Colonic mucosa (tissue), 4 donors: Measurements from ENCODE around the gene ZBTB38. TPM values are rescaled to one million over a fixed set of nuclear protein-coding genes. Genes with fewer than 3 reads are reported as not detected.

Experiments used
- DNase-seq: peaks from one replicate; pipeline ENCODE4 v3.0.0-alpha.2; 2020
- H3K27ac ChIP-seq: fragments of 200-600 bp; one replicate; pipeline ENCODE4 v1.8.0; 2021
- H3K27me3 ChIP-seq: fragments of 200-600 bp; one replicate; pipeline ENCODE4 v1.8.0; 2021
- H3K36me3 ChIP-seq: fragments of 200-600 bp; one replicate; pipeline ENCODE4 v1.8.0; 2021
- H3K4me1 ChIP-seq: fragments of 200-600 bp; one replicate; pipeline ENCODE4 v1.8.0; 2021; ENCODE audit warnings: mild to moderate bottlenecking
- H3K4me3 ChIP-seq: fragments of 200-600 bp; one replicate; pipeline ENCODE4 v1.8.0; 2021
- H3K9ac ChIP-seq, 2 donors: one replicate each; pipeline ENCODE4 v1.7.0; 2013; ENCODE audit warnings: control low read depth in 2 of 2, low read depth in 2 of 2, low read length in 2 of 2
- H3K9me3 ChIP-seq: fragments of 200-600 bp; one replicate; pipeline ENCODE4 v1.8.0; 2021
- CTCF ChIP-seq: fragments of 200-600 bp; IDR thresholded peaks from one replicate; pipeline ENCODE4 v1.8.0; 2022; ENCODE audit warnings: antibody characterized with exemption, mild to moderate bottlenecking
- intact Hi-C: fragments of 100-400 bp; cut with DNase I; formaldehyde crosslinking; loops from one replicate; pipeline ENCODE4 v1.14.1; 2022
- total RNA-seq, 2 donors: library from RNA; stranded (reverse); fragmentation: NEBNext Ultra II Directional in 1 of 2; extraction: Animal tissue kit (Norgen Biotek cat#: 25700) in 1 of 2; gene quantifications; one replicate each; pipeline ENCODE4 v1.2.1, GENCODE V29; 2021
- donor health status: healthy.
- donor health status: DM: no; HTN: no; CAD: no.
- donor health status: DM: no; HTN: no; CAD: no.

Gene ZBTB38
- total RNA-seq, 2 donors from 2014 or later = 95.5 to 112 TPM

GRCh38 chr3:141331377-141332318 lies 36.7 kb upstream of the ZBTB38 start:
- intact Hi-C loops = no loop called here
- no peak for TF ChIP-seq CTCF
- Histone ChIP-seq H3K4me1 (peaks cover 17% of the 10 kb centered on the region), H3K9ac (peak overlapping the region in 1 of 2 donors; percentile 41), H3K27ac (peak overlapping the region; percentile 73), H3K4me3 (no peak overlapping the region), H3K36me3 (no peaks in the 10 kb centered on the region), H3K27me3 (no peaks in the 10 kb centered on the region), H3K9me3 (no peaks in the 10 kb centered on the region)
- no peak for DNase-seq

DNA sequence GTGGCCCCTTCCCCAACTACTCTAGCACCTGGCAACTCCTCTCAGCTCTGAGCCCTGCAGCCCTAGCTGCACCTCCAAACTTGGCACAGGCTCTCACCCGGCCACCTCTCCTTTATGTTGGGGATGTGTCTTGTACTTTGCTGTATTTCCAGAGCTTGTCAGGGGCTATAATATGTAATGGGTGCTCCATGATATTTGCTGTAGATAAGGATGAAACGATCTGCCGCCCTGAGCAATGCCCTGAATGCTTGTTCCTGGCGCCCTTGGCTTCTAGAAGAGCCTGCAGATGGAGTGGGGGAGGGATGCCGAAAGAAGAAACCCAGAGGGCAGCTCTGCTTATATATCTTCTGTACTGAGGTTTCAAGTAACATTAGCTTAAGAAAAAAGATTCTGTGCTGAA lies 35.9 kb upstream of the ZBTB38 start:
- Histone ChIP-seq H3K27me3 (no peaks in the 10 kb centered on the region), H3K9ac (peak overlapping the region in 1 of 2 donors; percentile 41), H3K9me3 (no peaks in the 10 kb centered on the region), H3K27ac (peak overlapping the region; percentile 73), H3K4me1 (peaks cover 17% of the 10 kb centered on the region), H3K4me3 (no peak overlapping the region), H3K36me3 (no peaks in the 10 kb centered on the region)
- peak; percentile 84 for DNase-seq
- no peak for TF ChIP-seq CTCF
- intact Hi-C loops = no loop called here

GRCh38 chr3:141333836-141334626 lies 34.3 kb upstream of the ZBTB38 start:
- Histone ChIP-seq H3K36me3 (no peaks in the 10 kb centered on the region), H3K27me3 (no peaks in the 10 kb centered on the region), H3K9ac (no peak overlapping the region), H3K4me3 (no peak overlapping the region), H3K9me3 (no peaks in the 10 kb centered on the region), H3K4me1 (peaks cover 17% of the 10 kb centered on the region), H3K27ac (no peak overlapping the region)
- intact Hi-C loops = no loop called here
- no peak for TF ChIP-seq CTCF
- DNase-seq = no peak

DNA sequence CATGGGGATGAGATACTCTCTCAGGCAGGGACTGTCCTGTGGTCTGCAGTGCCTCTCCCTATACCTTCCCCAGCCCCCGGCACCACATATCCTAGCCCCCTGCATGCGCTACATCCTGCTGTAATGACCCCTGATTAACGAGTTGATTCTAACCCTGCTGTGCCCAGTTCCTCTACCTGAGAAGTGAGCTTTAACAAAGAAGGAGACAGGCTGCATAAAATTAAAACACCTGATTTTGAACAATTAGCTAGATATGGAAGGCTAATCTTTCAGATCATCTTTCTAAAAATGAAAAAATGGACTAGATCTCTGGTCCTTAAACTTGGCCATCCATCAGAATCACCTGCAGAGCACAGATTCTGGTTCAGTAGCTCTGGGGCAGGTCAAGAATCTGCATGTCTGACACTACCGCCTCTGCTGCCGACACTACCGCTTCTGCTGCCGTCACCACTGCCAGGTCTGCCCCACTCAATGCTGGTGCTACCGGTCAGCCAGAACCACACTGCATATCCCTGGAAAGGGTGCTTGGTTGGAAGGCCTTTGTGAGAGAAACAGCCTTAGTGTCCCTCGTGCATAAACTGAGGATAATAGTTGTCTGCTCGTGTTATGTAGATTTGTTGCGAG lies 33.6 kb upstream of the ZBTB38 start:
- H3K27ac ChIP-seq = no peak overlapping the region
- H3K9me3 ChIP-seq = no peaks in the 10 kb centered on the region
- no peak overlapping the region for H3K4me3 ChIP-seq
- no peak for DNase-seq
- intact Hi-C loops = no loop called here
- H3K4me1 ChIP-seq = peaks cover 17% of the 10 kb centered on the region
- no peak for TF ChIP-seq CTCF
- H3K9ac ChIP-seq = no peak overlapping the region
- no peaks in the 10 kb centered on the region for H3K36me3 ChIP-seq
- H3K27me3 ChIP-seq = no peaks in the 10 kb centered on the region

DNA sequence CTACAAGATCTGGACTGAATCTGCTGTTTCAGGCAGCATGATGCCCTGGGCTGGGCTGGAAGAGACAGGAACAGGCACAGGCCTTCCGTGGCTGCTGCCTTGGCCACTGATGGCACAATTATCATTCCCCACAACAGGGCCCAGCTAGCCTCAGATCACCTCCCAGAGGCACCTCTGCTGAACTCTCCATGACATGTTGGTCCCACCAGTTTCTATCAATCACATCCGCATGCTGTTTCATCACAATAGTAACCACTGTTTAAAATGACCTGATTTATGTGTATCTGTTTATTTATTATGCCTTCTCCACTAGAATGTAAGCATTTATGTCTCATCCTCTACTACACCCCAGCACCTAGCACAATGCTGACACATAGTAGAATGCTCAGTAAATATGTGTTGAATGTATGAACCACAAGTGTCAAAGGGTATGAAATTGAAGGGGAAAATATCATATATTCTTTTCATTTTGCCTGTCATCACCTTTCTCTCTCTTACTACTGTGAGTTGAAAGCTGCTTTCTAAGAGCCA lies 32.7 kb upstream of the ZBTB38 start:
- H3K27me3 ChIP-seq = no peaks in the 10 kb centered on the region
- no peak overlapping the region for H3K4me3 ChIP-seq
- H3K36me3 ChIP-seq = no peaks in the 10 kb centered on the region
- H3K4me1 ChIP-seq = peaks cover 17% of the 10 kb centered on the region
- TF ChIP-seq CTCF = no peak
- peak overlapping the region in 1 of 2 donors; percentile 28 for H3K9ac ChIP-seq
- intact Hi-C loops = no loop called here
- DNase-seq = no peak
- H3K27ac ChIP-seq = no peak overlapping the region
- H3K9me3 ChIP-seq = no peaks in the 10 kb centered on the region
